Stimulated activated CD4-positive, alpha-beta T cell treated with anti-CD3 and anti-CD28 coated beads, Interleukin-15, amount 100 ng/mL, for 1 hour (primary cell): Measurements from ENCODE around the gene WWOX.

Experiments used
- DNase-seq, 2 donors: peaks; one replicate each; pipeline ENCODE4 v3.0.0-alpha.2; 2020; ENCODE audit warnings: low read depth in 1 of 2, low spot score in 1 of 2

The WWOX gene

GRCh38 chr16:78220571-78220970 is 121.1 kb downstream of the WWOX start:
- no peak for DNase-seq

- no peak for DNase-seq
These were observed 122.4 kb downstream of the WWOX start for GRCh38 chr16:78221892-78222291.

GRCh38 chr16:78224342-78224741 is 124.9 kb downstream of the WWOX start:
- DNase-seq = no peak

- DNase-seq = no peak
These were observed 126.5 kb downstream of the WWOX start for GRCh38 chr16:78225919-78226318.

- DNase-seq = no peak
These were observed 128.4 kb downstream of the WWOX start for GRCh38 chr16:78227855-78228254.

- no peak for DNase-seq
These were observed 129.2 kb downstream of the WWOX start for GRCh38 chr16:78228704-78229103.

GRCh38 chr16:78230832-78231231 is 131.4 kb downstream of the WWOX start:
- no peak for DNase-seq

GRCh38 chr16:78235168-78235800 is 135.8 kb downstream of the WWOX start:
- DNase-seq = peak; percentile 30 to 48

- no peak for DNase-seq
These were observed 136.4 kb downstream of the WWOX start for GRCh38 chr16:78235876-78236275.

- no peak for DNase-seq
These were observed 138.4 kb downstream of the WWOX start for GRCh38 chr16:78237841-78238240.

GRCh38 chr16:78240459-78241222 is 141.2 kb downstream of the WWOX start:
- DNase-seq = no peak

- DNase-seq = no peak
These were observed 142.8 kb downstream of the WWOX start for GRCh38 chr16:78242239-78242630.

GRCh38 chr16:78244131-78244895 is 144.9 kb downstream of the WWOX start:
- DNase-seq = no peak

- DNase-seq = no peak
These were observed 147.1 kb downstream of the WWOX start for GRCh38 chr16:78246559-78246958.

GRCh38 chr16:78249056-78249455 is 149.6 kb downstream of the WWOX start:
- no peak for DNase-seq

- no peak for DNase-seq
These were observed 150.4 kb downstream of the WWOX start for GRCh38 chr16:78249832-78250231.

GRCh38 chr16:78251115-78251514 is 151.7 kb downstream of the WWOX start:
- no peak for DNase-seq

- DNase-seq = no peak
These were observed 153.3 kb downstream of the WWOX start for GRCh38 chr16:78252757-78253156.

- DNase-seq = no peak
These were observed 155.4 kb downstream of the WWOX start for GRCh38 chr16:78254841-78255240.

- DNase-seq = no peak
These were observed 157.4 kb downstream of the WWOX start for GRCh38 chr16:78256686-78257375.

GRCh38 chr16:78257376-78257728 is 157.9 kb downstream of the WWOX start:
- DNase-seq = no peak
